Astrocyte of the cerebellum (primary cell): Measurements from ENCODE around the gene TTC17.

Experiments
- DNase-seq: peaks from one replicate; pipeline ENCODE4 v3.0.0-alpha.2; 2011; ENCODE audit warnings: low read depth
- H3K4me3 ChIP-seq: 2 replicates; pipeline ENCODE4 v1.5.1; 2011; ENCODE audit warnings: mild to moderate bottlenecking, low read depth, low read length, moderate library complexity
- in situ Hi-C: cut with HindIII; loops from 2 replicates; pipeline ENCODE4 v1.10.0; 2017; ENCODE audit warnings: low sequenced_read_pairs
- TF ChIP-seq, protein P1 (sequence below): IDR thresholded peaks from 2 replicates; pipeline ENCODE4 v1.5.1; 2012; ENCODE audit warnings: low read length, low read depth, moderate library complexity, mild to moderate bottlenecking; ENCODE audit errors: missing control alignments

TTC17 gene

DNA sequence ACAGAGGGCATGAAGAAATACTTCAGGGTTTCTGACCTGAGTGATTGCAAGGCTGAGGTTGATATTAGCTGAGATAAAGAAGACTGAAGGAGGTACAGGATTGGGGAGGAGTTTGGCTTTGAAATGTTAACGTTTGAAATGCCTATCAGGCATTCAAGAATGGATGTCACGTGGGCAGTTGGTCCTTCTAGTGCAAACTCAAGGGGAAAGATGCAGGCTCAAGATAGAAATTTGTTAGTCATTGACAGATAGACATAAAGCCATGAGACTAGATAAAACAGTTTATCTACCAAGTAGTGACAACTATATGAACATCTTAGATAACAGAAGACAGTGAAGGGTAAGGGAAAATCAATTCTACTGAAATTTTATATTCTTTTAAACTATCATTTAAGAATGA is 23.1 kb downstream of the TTC17 start:
- DNase-seq: no peak
- in situ Hi-C loops: no loop called here
- no peak overlapping the region for H3K4me3 ChIP-seq
- TF ChIP-seq, protein P1, sequence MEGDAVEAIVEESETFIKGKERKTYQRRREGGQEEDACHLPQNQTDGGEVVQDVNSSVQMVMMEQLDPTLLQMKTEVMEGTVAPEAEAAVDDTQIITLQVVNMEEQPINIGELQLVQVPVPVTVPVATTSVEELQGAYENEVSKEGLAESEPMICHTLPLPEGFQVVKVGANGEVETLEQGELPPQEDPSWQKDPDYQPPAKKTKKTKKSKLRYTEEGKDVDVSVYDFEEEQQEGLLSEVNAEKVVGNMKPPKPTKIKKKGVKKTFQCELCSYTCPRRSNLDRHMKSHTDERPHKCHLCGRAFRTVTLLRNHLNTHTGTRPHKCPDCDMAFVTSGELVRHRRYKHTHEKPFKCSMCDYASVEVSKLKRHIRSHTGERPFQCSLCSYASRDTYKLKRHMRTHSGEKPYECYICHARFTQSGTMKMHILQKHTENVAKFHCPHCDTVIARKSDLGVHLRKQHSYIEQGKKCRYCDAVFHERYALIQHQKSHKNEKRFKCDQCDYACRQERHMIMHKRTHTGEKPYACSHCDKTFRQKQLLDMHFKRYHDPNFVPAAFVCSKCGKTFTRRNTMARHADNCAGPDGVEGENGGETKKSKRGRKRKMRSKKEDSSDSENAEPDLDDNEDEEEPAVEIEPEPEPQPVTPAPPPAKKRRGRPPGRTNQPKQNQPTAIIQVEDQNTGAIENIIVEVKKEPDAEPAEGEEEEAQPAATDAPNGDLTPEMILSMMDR: no peak

DNA sequence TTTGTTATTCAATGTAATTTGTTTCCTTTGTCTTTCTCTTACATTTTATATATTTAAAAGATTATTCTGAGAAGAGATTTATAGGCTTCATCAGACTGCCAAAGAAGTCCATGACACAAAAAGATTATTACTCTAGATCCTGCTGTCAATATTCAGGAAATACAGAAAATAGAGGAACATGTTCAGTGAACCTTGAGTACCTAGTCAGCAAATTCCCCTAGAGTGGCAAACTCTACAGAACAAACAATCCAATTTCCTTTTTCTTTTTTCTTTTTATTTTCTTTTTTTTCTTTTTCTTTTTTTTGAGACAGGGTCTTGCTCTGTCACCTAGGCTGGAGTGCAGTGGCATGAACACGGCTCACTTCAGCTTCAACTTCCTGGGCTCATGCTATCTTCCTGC is 23.9 kb downstream of the TTC17 start:
- no peak overlapping the region for H3K4me3 ChIP-seq
- in situ Hi-C loops: no loop called here
- TF ChIP-seq, protein P1: no peak
- no peak for DNase-seq

DNA sequence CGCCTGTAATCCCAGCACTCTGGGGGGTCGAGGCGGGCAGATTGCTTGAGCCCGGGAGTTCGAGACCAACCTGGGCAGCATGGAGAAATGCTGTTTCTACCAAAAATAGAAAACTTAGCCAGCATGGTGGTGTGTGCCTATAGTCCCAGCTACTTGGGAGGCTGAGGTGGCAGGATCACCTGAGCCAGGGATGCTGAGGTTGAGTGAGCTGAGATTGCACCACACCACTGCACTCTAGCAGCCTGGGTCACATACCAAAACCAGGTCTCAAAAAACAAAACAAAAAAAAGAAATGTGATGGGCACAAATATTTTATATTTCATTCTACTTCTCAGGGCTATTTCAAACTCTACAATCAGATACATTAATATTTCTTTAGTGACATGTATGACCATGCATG is 25.7 kb downstream of the TTC17 start:
- H3K4me3 ChIP-seq: no peak overlapping the region
- TF ChIP-seq, protein P1: no peak
- in situ Hi-C loops: no loop called here
- DNase-seq: no peak

DNA sequence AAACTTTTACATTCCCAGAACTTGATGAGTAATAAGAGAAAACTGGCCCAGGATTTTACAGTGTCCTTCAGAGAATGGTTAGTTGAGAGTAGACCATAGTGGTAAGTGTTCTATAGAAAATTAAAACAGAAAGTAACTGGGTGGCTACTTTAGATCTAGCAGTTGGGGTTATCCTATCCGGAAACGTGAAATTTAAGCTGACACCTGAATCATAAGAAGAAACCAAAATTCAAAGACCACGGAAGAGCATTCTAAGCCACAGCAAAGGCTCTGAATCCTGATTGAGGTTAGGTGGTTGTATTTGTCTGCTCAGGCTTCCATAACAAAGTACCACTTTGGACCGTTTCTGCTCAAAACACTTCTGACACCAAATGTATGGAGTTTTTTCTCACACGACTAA is 34.0 kb downstream of the TTC17 start:
- in situ Hi-C loops: no loop called here
- H3K4me3 ChIP-seq: no peak overlapping the region
- TF ChIP-seq, protein P1: no peak
- no peak for DNase-seq

DNA sequence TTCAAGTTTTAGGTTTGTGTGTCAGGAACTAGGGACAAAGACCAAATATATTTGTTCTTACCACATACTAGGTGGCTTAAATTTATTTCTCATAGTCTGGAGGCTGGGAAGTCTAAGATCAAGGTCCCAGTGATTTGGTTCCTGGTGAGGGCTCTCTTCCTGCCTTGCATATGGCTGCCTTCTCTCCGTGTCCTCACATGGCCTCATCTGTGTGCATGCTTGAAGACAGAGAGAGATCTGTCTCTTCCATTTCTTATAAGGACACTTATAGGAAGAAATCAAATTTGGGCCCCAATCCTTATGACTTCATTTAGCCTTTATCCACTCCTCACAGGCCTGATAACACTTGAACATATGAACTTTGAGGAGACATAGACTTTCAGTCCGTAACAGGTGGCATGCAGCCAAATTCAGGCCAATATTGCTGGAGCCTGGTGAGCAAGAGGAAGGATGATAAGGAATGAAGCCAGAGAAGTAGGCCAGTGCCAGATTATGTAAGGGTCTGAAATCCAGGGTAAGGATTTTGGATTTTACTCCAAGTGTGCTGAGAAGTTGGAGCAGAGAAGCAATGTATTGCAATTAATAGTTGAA is 35.1 kb downstream of the TTC17 start:
- TF ChIP-seq, protein P1: no peak
- H3K4me3 ChIP-seq: no peak overlapping the region
- no peak for DNase-seq
- in situ Hi-C loops: no loop called here

DNA sequence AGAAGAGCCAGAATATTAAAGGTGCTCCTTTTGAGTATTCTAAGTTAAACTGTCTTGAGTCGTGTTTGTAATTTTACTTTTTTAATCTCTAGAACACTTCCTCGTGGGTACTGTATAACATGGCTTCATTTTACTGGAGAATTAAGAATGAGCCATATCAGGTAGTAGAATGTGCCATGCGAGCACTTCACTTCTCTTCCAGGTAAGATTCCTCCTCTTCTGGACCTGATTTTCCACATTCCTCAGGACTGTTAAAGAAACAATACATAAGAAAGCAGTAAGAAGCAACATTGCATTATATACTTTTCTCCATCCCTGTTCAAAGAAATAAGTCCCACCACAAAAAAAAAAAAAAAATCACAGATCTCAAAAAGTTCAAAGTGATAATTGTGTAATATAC is 37.9 kb downstream of the TTC17 start:
- no peak overlapping the region for H3K4me3 ChIP-seq
- DNase-seq: no peak
- TF ChIP-seq, protein P1: no peak
- in situ Hi-C loops: no loop called here

DNA sequence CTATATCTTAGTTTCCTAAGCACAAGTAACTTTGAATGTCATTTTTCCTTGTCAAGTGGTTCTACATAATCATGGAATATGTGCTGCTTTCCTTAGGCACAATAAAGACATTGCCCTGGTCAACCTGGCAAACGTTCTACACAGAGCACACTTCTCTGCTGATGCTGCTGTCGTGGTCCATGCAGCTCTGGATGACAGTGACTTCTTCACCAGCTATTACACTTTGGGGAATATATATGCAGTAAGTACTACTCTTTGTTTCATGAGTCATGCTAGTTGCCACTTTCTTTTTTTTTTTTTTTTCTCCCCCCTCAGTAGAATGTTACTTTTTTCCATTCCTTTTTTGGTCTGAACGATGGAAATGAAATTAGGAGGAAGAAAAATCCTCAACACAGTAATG is 38.5 kb downstream of the TTC17 start:
- no peak for DNase-seq
- TF ChIP-seq, protein P1: no peak
- in situ Hi-C loops: no loop called here
- H3K4me3 ChIP-seq: no peak overlapping the region
